ENCODE results near the gene KIAA1328.

The KIAA1328 gene

GRCh38 chr18:37259711-37260110, 430.8 kb downstream of the KIAA1328 start:
- no peak for ATAC-seq

DNA sequence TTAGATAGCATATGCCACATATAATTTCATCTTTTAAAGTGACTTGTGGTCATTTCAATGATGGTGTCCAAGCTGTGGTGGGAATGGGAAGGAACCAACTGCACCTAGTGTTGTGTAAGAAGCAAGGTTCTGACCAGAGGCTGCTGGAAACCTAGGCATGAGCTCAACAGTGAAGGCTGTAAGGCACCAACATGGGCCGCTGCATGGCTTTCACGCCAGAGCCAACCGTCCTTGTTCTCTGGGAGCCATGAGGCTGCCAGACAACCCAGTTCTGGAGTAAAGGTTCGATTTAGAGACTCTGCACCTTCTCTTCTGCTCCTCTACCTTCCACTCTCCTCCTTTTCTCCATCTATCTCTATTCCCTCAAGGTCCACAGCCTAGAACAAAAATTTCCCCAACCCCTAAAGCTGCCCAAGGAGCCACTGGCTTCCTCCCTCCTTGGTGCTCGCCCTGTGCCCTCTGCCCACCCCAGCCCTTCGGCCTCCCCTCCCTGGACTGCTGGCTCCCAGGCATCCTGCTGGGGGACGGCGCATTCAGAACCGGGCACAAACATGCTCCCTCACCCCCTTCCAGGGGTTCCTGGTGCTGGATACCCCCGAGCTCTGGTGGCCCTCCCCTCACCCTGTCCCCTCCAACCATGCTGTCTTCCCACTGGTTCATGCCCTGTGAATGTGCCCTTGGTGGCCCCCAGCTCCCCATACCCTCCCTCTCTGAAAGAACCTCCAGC, 431.6 kb downstream of the KIAA1328 start:
- no peak for ATAC-seq

- no peak for ATAC-seq
These were observed 432.4 kb downstream of the KIAA1328 start for GRCh38 chr18:37261246-37261840.

- no peak for ATAC-seq
These were observed 433.1 kb downstream of the KIAA1328 start for GRCh38 chr18:37261988-37262387.

DNA sequence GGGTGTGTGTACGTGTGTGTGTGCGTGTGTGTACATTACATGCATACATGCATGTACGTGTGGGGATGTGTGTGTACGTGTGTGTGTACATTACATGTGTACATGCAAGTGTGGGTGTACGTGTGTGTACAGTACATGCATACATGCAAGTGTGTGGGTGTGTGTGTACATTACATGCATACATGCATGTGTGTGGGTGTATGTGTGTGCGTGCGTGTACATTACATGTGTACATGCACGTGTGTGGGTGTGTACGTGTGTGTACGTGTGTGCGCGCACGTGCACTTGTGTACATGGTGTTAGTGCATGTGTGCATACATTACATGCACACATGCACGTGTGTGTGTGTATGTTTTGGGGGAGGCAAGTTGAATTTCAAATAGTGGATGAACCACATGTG, 436.0 kb downstream of the KIAA1328 start:
- ATAC-seq: no peak

DNA sequence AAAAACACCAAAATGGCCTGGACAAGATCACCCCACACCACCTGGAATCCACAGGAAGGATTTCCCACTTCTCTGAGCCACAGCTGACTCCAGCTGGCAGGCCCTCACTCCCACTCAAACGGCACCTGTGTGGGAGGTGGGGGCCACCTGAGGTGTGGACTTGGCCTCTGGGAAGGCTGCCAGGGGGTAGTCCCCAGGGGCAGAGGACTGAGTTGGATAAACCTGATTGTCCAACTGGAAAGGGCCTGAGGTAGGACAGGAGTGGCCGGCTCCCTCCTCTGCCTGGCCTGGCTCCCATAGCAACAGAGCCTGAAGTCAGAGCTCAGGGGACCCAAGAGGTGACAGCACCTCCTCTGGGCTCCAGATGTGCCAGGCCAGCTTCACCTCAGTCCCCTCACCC, 436.5 kb downstream of the KIAA1328 start:
- ATAC-seq: no peak

DNA sequence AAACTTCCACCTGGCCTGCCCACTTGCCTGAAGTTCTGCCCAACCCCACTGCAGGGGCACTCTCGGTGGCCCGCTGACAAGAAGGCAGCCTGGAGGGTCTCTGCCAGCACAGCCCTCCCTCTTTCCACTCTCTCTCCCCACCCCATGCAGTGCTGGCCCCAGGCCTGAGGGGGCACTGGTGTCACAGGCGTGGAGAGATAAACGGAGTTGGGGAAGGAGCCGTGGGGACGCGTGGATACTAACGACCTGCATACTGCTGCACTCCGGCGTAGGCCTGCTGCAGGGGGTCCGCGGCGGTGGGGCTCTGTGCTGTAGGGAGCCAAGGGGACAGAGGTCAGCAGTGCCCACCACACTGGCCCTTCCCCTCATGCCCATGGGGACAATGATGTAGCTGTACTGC, 437.4 kb downstream of the KIAA1328 start:
- no peak for ATAC-seq

DNA sequence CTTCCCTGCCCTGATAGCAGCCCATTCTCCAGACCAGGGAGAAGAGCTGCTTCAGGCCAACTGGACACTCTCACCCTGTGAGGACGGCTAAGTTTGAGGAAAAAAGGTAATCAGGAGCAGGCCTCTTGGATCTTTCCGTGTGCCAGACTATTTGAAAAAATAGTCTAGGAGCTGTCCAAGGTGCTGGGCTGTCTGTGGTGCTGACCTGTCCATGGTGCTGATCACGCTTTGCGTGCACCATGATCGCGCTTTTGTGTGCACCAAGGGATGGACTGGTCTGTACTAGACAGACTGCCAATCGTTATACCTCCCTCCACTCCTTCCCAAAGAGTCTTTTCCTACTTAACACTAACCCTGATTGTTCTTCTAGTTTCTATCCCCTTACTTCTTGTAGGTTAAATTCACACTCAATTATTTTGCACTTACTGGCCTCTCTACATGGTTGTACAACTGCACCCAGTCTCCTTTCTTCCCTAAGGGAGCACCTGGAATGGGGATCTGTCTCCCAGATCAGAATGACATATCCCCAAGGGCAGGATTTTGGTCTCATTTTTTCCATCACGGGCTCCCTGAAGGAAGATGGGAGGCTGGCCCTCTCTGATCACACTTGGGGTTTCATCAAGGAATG, 441.2 kb downstream of the KIAA1328 start:
- no peak for ATAC-seq

DNA sequence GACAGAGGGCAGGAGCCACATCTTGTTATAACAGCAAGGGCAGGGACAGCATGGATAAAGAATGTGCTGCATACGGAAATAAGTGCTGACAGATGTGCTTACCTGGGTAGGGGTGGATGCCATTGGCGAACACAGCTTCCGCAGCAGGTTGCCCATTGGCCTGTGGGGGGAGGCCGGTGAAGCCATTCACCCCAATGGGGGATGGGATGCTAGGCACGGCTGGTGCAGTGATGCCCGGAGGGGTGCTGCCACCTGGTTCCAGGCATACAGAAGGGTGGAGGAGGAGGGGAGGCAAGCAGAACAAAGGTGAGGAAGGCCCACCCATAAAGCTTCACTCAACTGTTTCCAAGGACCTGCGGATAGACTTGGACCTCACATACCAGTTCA, 441.7 kb downstream of the KIAA1328 start:
- no peak for ATAC-seq

GRCh38 chr18:37272226-37272625, 443.3 kb downstream of the KIAA1328 start:
- no peak for ATAC-seq

GRCh38 chr18:37272841-37273240, 443.9 kb downstream of the KIAA1328 start:
- ATAC-seq: no peak

- no peak for ATAC-seq
These were observed 445.6 kb downstream of the KIAA1328 start for GRCh38 chr18:37274309-37275236.

DNA sequence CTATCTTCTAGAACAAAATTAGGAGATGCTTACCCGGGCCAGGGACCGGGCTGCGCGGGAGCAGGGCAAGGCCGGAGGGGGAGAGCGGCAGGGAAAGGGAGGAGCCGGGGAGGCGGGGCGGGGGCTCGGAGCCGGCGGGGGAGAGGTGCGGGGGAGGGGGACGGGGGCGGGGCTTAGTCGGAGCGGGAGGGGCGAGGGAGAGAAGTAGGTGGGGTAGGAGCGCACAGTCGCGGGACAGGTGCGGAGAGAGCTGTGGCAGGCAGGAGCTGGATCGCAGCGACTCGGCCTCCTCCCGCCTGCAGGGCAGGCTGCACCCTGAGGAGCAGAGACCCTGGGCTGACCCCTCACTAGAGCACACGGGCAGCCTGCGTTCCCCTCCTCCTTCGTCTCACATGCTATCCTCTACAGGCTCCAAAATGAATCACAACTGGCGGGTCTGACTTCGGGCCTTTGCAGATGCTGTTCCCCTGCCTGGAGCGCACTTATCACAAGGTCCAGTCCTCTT, 446.4 kb downstream of the KIAA1328 start:
- ATAC-seq: no peak

GRCh38 chr18:37276111-37276890, 447.4 kb downstream of the KIAA1328 start:
- ATAC-seq: no peak

GRCh38 chr18:37277804-37278203, 448.9 kb downstream of the KIAA1328 start:
- ATAC-seq: no peak
